H1 (cell line): Measurements from ENCODE around the gene SPSB2. TPM values are rescaled to one million over a fixed set of nuclear protein-coding genes. Genes with fewer than 3 reads are reported as not detected.

Source experiments
- BRCA1 ChIP-seq: IDR thresholded peaks from 2 replicates; pipeline ENCODE4 v1.6.1; 2012; ENCODE audit warnings: low read depth, low read length, improper control_type of control experiment
- CBX5 ChIP-seq: fragments of 300-800, 300-1000 bp; sonication (generic); IDR thresholded peaks from 2 replicates; pipeline ENCODE4 v1.7.1; 2016; ENCODE audit warnings: antibody characterized with exemption, low read length, low read depth
- CBX8 ChIP-seq: fragments of 300-800, 300-1000 bp; sonication (generic); IDR thresholded peaks from 2 replicates; pipeline ENCODE4 v1.7.1; 2016; ENCODE audit warnings: low read depth, low read length, borderline replicate concordance
- CHD1 ChIP-seq: IDR thresholded peaks from 2 replicates; pipeline ENCODE4 v1.6.1; 2012; ENCODE audit warnings: low read depth, low read length, improper control_type of control experiment
- FOSL1 ChIP-seq: IDR thresholded peaks from 2 replicates; pipeline ENCODE4 v1.6.1; 2011; ENCODE audit warnings: mild to moderate bottlenecking, low read depth, low read length, moderate library complexity; ENCODE audit not compliant: insufficient read depth
- GTF2F1 ChIP-seq: IDR thresholded peaks from 2 replicates; pipeline ENCODE4 v1.6.1; 2012; ENCODE audit warnings: low read depth, low read length, improper control_type of control experiment, borderline replicate concordance
- HDAC2 ChIP-seq, 2 experiments: fragments of 300-600 bp in 1 of 2; sonication (generic) in 1 of 2; IDR thresholded peaks; 2 replicates each; pipeline ENCODE4 v1.6.1; 2011 to 2012; ENCODE audit warnings: low read depth in 2 of 2, low read length in 2 of 2, mild to moderate bottlenecking in 2 of 2, moderate library complexity in 2 of 2, borderline replicate concordance in 1 of 2, inconsistent platforms in 1 of 2
- JUND ChIP-seq: IDR thresholded peaks from 2 replicates; pipeline ENCODE4 v1.6.1; 2011; ENCODE audit warnings: mild to moderate bottlenecking, improper control_type of control experiment, low read length
- PHF8 ChIP-seq: fragments of 200-600 bp; sonication (generic); conservative IDR thresholded peaks from 2 replicates; pipeline ENCODE4 v1.7.1; 2012; ENCODE audit warnings: low read depth, mild to moderate bottlenecking, inconsistent platforms, low read length, moderate library complexity
- POLR2A ChIP-seq, 2 experiments: IDR thresholded peaks; 1 replicate in 1 of 2; 2 replicates in 1 of 2; pipeline ENCODE4 v1.6.1; 2011; ENCODE audit warnings: low read depth in 2 of 2, low read length in 2 of 2, mild to moderate bottlenecking in 2 of 2; ENCODE audit errors: control extremely low read depth in 1 of 2
- RNF2 ChIP-seq: fragments of 200-900, 300-1000 bp; sonication (generic); IDR thresholded peaks from 2 replicates; pipeline ENCODE4 v1.7.1; 2016; ENCODE audit warnings: borderline replicate concordance, low read depth, mild to moderate bottlenecking, antibody characterized with exemption, low read length; ENCODE audit not compliant: poor library complexity, severe bottlenecking; ENCODE audit errors: missing control alignments
- RXRA ChIP-seq: IDR thresholded peaks from 2 replicates; pipeline ENCODE4 v1.6.1; 2011; ENCODE audit warnings: low read depth, mild to moderate bottlenecking, low read length, moderate library complexity; ENCODE audit not compliant: insufficient read depth
- SP1 ChIP-seq: IDR thresholded peaks from 2 replicates; pipeline ENCODE4 v1.6.1; 2011; ENCODE audit warnings: low read depth, low read length
- SP2 ChIP-seq: IDR thresholded peaks from 2 replicates; pipeline ENCODE4 v1.6.1; 2012; ENCODE audit warnings: mild to moderate bottlenecking, low read length, inconsistent platforms
- SP4 ChIP-seq: IDR thresholded peaks from 2 replicates; pipeline ENCODE4 v1.6.1; 2012; ENCODE audit warnings: low read length, inconsistent platforms
- SRF ChIP-seq: IDR thresholded peaks from 2 replicates; pipeline ENCODE4 v1.6.1; 2011; ENCODE audit warnings: mild to moderate bottlenecking, low read depth, low read length, moderate library complexity
- TAF7 ChIP-seq: optimal IDR thresholded peaks from 2 replicates; pipeline ENCODE3; 2011; ENCODE audit warnings: low read depth, mild to moderate bottlenecking, inconsistent platforms, low read length, moderate library complexity, borderline replicate concordance
- TCF12 ChIP-seq: IDR thresholded peaks from 2 replicates; pipeline ENCODE4 v1.6.1; 2011; ENCODE audit warnings: low read depth, mild to moderate bottlenecking, low read length
- polyA plus RNA-seq, 7 experiments: library from polyadenylated mRNA; depleted of rRNA in 3 of 7; stranded (reverse) in 5 of 7; unstranded in 2 of 7; fragments of >200 nt in 5 of 7; fragments of 200-250 nt in 2 of 7; gene quantifications; 1 replicate in 5 of 7; 2 replicates in 1 of 7; 4 replicates in 1 of 7; pipeline versions ENCODE4 v1.2.1 to v1.2.3, GENCODE V29; 2011 to 2013; ENCODE audit warnings: missing spikeins in 2 of 7, mixed read lengths in 2 of 7
- total RNA-seq: library from RNA; stranded (reverse); fragmentation: NEBNext Ultra II Directional; extraction: Animal tissue kit (Norgen Biotek cat#: 25700); gene quantifications from 2 replicates; pipeline ENCODE4 v1.2.1, GENCODE V29; 2021
- TF ChIP-seq, protein P1 (sequence below): IDR thresholded peaks from 2 replicates; pipeline ENCODE4 v1.6.1; 2012; ENCODE audit warnings: low read length, inconsistent platforms
- TF ChIP-seq, protein P2 (sequence below), 3 experiments: IDR thresholded peaks; 1 replicate in 2 of 3; 2 replicates in 1 of 3; pipeline versions ENCODE4 v1.5.1 to v1.6.1; 2011; ENCODE audit warnings: low read length in 3 of 3, mild to moderate bottlenecking in 3 of 3, inconsistent platforms in 2 of 3, low read depth in 1 of 3, moderate library complexity in 1 of 3; ENCODE audit not compliant: insufficient read depth in 1 of 3; ENCODE audit errors: control extremely low read depth in 1 of 3

Gene SPSB2
- total and polyA plus RNA-seq, 2 of the 8 experiments (the other 6 are each of a cell fraction or from before 2014, with no cell fraction given), result 13.0 to 23.2 TPM

- TF ChIP-seq HDAC2 (IDR thresholded peaks at IDR 0.05; ENCODE audit: borderline replicate concordance in 1 of 2, low read depth in 2 of 2, low read length in 2 of 2), result peak in 1 of 2 experiments; percentile 91; a peak in 1 of 4 replicates
- no peak for TF ChIP-seq CBX5
- no peak for TF ChIP-seq CBX8
- TF ChIP-seq SRF, result no peak
- TF ChIP-seq FOSL1, result no peak
- peak; percentile 85 for TF ChIP-seq SP2
- TF ChIP-seq BRCA1, result no peak
- no peak for TF ChIP-seq RXRA
- TF ChIP-seq JUND, result no peak
- no peak for TF ChIP-seq TCF12
- TF ChIP-seq, protein P1, sequence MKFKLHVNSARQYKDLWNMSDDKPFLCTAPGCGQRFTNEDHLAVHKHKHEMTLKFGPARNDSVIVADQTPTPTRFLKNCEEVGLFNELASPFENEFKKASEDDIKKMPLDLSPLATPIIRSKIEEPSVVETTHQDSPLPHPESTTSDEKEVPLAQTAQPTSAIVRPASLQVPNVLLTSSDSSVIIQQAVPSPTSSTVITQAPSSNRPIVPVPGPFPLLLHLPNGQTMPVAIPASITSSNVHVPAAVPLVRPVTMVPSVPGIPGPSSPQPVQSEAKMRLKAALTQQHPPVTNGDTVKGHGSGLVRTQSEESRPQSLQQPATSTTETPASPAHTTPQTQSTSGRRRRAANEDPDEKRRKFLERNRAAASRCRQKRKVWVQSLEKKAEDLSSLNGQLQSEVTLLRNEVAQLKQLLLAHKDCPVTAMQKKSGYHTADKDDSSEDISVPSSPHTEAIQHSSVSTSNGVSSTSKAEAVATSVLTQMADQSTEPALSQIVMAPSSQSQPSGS, result peak; percentile 66; the same call in 1 of the 2 replicates
- TF ChIP-seq PHF8, result no peak
- peak in 1 of 2 experiments; percentile 24; a peak in 1 of 3 replicates for TF ChIP-seq POLR2A (IDR thresholded peaks at IDR 0.05; ENCODE audit: control extremely low read depth in 1 of 2, low read depth in 2 of 2, low read length in 2 of 2)
- TF ChIP-seq GTF2F1, result no peak
- peak; percentile 99 for TF ChIP-seq SP1
- TF ChIP-seq CHD1, result no peak
- TF ChIP-seq, protein P2, sequence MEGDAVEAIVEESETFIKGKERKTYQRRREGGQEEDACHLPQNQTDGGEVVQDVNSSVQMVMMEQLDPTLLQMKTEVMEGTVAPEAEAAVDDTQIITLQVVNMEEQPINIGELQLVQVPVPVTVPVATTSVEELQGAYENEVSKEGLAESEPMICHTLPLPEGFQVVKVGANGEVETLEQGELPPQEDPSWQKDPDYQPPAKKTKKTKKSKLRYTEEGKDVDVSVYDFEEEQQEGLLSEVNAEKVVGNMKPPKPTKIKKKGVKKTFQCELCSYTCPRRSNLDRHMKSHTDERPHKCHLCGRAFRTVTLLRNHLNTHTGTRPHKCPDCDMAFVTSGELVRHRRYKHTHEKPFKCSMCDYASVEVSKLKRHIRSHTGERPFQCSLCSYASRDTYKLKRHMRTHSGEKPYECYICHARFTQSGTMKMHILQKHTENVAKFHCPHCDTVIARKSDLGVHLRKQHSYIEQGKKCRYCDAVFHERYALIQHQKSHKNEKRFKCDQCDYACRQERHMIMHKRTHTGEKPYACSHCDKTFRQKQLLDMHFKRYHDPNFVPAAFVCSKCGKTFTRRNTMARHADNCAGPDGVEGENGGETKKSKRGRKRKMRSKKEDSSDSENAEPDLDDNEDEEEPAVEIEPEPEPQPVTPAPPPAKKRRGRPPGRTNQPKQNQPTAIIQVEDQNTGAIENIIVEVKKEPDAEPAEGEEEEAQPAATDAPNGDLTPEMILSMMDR (IDR thresholded peaks at IDR 0.05; ENCODE audit: control extremely low read depth in 1 of 3, insufficient read depth in 1 of 3, low read depth in 1 of 3, low read length in 3 of 3), result peak in 1 of 3 experiments; percentile 17; a peak in 1 of 4 replicates
- TF ChIP-seq SP4, result no peak; the same call in 1 of the 2 replicates
- peak; percentile 67 for TF ChIP-seq TAF7
- TF ChIP-seq RNF2, result no peak
Measured at GRCh38 chr12:6851153-6851920, 21.8 kb downstream of the SPSB2 start, which contains the start of gene CDCA3 (continued).
